ENCODE results near the gene HSPA4.

HSPA4 gene

GRCh38 chr5:133149345-133149744, 97.5 kb downstream of the HSPA4 start:
- in situ Hi-C loops (cut with MboI; ENCODE audit: low sequenced_read_pairs) = no loop called here

- in situ Hi-C loops (cut with MboI; ENCODE audit: low sequenced_read_pairs) = no loop called here
Observed at GRCh38 chr5:133150909-133151544, 99.2 kb downstream of the HSPA4 start.

- in situ Hi-C loops (cut with MboI; ENCODE audit: low sequenced_read_pairs) = no loop called here
Observed at GRCh38 chr5:133154274-133155075, 102.7 kb downstream of the HSPA4 start.

- in situ Hi-C loops (cut with MboI; ENCODE audit: low sequenced_read_pairs) = no loop called here
Observed at GRCh38 chr5:133155326-133155969, 103.6 kb downstream of the HSPA4 start.

Measured in HL-60/S4 (cell line).